A673 (cell line): ENCODE measurements around the gene DTWD2. TPM values are rescaled to one million over a fixed set of nuclear protein-coding genes. Genes with fewer than 3 reads are reported as not detected.
A peak's percentile ranks its signal among the peaks of the same experiment; 100 is the strongest.

ENCODE experiments used
- BruUV-seq: library from RNA; stranded (reverse); fragments of 400-500 nt; replicated peaks from 2 replicates; lab custom pipeline; 2021; lab: Mats Ljungman, UMichigan
- CTCF ChIA-PET: fragments of 300-600 bp; sonication (Branson Sonifier 250); formaldehyde crosslinking; loops from one replicate; lab custom pipeline; 2022; ENCODE audit warnings: antibody characterized with exemption; lab: Charles Lee
- POLR2A ChIA-PET: fragments of 300-600 bp; sonication (Branson Sonifier 250); formaldehyde crosslinking; loops from one replicate; lab custom pipeline; 2022; ENCODE audit warnings: antibody characterized with exemption; ENCODE audit not compliant: low non-redundant PET; lab: Charles Lee
- DNase-seq: peaks from one replicate; pipeline ENCODE4 v3.0.0-alpha.2; 2015; ENCODE audit warnings: low spot score
- H3K27ac ChIP-seq: fragments of 200-600 bp; sonication (generic); 2 replicates; pipeline ENCODE4 v1.5.1; 2016; ENCODE audit warnings: mixed run types, low read depth, mild to moderate bottlenecking, mixed read lengths, antibody characterized with exemption, low read length; ENCODE audit not compliant: poor library complexity, severe bottlenecking
- H3K27me3 ChIP-seq: fragments of 200-600 bp; sonication (generic); replicated peaks from 2 replicates; pipeline ENCODE4 v1.6.1; 2017; ENCODE audit warnings: mixed run types, low read depth, mild to moderate bottlenecking, mixed read lengths, antibody characterized with exemption, low read length; ENCODE audit not compliant: insufficient read depth, poor library complexity
- H3K36me3 ChIP-seq: fragments of 200-600 bp; sonication (generic); 2 replicates; pipeline ENCODE4 v1.6.1; 2016; ENCODE audit warnings: mixed run types, mild to moderate bottlenecking, mixed read lengths, antibody characterized with exemption, low read length; ENCODE audit not compliant: insufficient read depth, poor library complexity, severe bottlenecking
- H3K4me1 ChIP-seq: fragments of 200-600 bp; sonication (generic); 2 replicates; pipeline ENCODE4 v1.6.1; 2017; ENCODE audit warnings: mixed run types, mild to moderate bottlenecking, mixed read lengths, antibody characterized with exemption, low read length; ENCODE audit not compliant: insufficient read depth, poor library complexity, severe bottlenecking
- H3K4me3 ChIP-seq: fragments of 200-600 bp; sonication (generic); 2 replicates; pipeline ENCODE4 v1.5.1; 2016; ENCODE audit warnings: low read depth, mixed run types, mild to moderate bottlenecking, mixed read lengths, low read length; ENCODE audit not compliant: poor library complexity, severe bottlenecking
- H3K9me3 ChIP-seq: fragments of 200-600 bp; sonication (generic); 2 replicates; pipeline ENCODE4 v1.6.1; 2016; ENCODE audit warnings: mixed run types, low read depth, mild to moderate bottlenecking, mixed read lengths, antibody characterized with exemption, low read length; ENCODE audit not compliant: poor library complexity, severe bottlenecking
- EZH2 ChIP-seq: fragments of 200-600 bp; sonication (generic); IDR thresholded peaks from 2 replicates; pipeline ENCODE4 v1.6.1; 2017; ENCODE audit warnings: borderline replicate concordance, low read depth, mild to moderate bottlenecking, mixed read lengths, antibody characterized with exemption, low read length; ENCODE audit not compliant: poor library complexity, severe bottlenecking
- intact Hi-C: fragments of 100-400 bp; cut with micrococcal nuclease; formaldehyde crosslinking; loops from one replicate; pipeline ENCODE4 v1.10.0; 2022; ENCODE audit not compliant: unreplicated experiment
- total RNA-seq: library from RNA; stranded (reverse); gene quantifications from 2 replicates; pipeline ENCODE4 v1.2.3, GENCODE V29; 2021
- TF ChIP-seq, protein P1 (sequence below): fragments of 300-800, 200-600 bp; sonication (generic); conservative IDR thresholded peaks from 2 replicates; pipeline ENCODE4 v1.5.1; 2017; ENCODE audit warnings: low read depth, mild to moderate bottlenecking, antibody characterized with exemption, low read length, moderate library complexity, mixed read lengths

The DTWD2 gene
- total RNA-seq, 1 experiment from 2014 or later = 12.1 TPM

DNA sequence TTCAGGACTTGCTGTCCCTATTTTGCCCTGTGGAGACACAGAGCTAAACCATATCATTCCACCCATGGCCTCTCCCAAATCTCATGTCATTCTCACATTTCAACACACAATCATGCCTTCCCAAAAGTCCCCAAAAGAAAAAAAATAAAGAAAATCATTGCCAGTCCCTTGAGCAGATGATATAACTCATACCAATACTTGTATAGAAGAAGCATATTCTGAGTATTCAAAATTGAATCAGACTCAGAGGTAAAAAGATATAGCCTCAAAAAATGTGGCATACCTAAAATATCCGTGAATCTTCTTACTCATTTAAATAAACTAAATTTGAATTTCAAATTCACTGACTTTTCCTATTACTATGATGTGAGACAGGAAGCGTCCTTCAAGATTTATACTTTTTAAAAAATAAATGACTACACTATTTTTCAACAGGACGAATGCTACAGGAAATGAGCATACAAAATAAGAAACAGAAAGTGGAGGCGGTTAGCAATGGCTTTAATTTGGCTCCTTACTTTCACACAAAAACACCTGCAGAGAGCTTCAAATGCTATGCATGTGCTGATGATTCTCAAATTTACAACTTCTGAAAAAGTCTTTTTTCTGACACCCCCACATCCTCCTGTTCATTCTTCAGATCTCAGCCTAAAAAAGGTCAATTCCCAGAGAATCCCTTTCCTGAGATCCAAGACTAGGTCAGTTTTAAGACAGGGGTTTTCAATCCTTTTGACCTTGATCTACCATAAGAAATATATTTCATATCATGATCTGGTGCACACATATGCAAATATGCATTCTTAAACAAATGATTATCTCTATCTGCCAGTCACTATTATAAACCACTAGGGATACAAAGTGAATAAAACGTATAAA lies 42.9 kb upstream of the DTWD2 start:
- H3K27me3 ChIP-seq = no peaks in the 10 kb centered on the region
- TF ChIP-seq, protein P1, sequence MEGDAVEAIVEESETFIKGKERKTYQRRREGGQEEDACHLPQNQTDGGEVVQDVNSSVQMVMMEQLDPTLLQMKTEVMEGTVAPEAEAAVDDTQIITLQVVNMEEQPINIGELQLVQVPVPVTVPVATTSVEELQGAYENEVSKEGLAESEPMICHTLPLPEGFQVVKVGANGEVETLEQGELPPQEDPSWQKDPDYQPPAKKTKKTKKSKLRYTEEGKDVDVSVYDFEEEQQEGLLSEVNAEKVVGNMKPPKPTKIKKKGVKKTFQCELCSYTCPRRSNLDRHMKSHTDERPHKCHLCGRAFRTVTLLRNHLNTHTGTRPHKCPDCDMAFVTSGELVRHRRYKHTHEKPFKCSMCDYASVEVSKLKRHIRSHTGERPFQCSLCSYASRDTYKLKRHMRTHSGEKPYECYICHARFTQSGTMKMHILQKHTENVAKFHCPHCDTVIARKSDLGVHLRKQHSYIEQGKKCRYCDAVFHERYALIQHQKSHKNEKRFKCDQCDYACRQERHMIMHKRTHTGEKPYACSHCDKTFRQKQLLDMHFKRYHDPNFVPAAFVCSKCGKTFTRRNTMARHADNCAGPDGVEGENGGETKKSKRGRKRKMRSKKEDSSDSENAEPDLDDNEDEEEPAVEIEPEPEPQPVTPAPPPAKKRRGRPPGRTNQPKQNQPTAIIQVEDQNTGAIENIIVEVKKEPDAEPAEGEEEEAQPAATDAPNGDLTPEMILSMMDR = no peak
- no peak for TF ChIP-seq EZH2
- no peaks in the 10 kb centered on the region for H3K9me3 ChIP-seq
- ChIA-PET CTCF (no interaction called here), POLR2A (no interaction called here)
- no TSS peak for BruUV-seq
- H3K4me1 ChIP-seq = peaks cover 22% of the 10 kb centered on the region
- DNase-seq = peak; percentile 17
- intact Hi-C loops = no loop called here
- peak overlapping the region; percentile 6 for H3K27ac ChIP-seq
- no peak overlapping the region for H3K4me3 ChIP-seq
- no peaks in the 10 kb centered on the region for H3K36me3 ChIP-seq

DNA sequence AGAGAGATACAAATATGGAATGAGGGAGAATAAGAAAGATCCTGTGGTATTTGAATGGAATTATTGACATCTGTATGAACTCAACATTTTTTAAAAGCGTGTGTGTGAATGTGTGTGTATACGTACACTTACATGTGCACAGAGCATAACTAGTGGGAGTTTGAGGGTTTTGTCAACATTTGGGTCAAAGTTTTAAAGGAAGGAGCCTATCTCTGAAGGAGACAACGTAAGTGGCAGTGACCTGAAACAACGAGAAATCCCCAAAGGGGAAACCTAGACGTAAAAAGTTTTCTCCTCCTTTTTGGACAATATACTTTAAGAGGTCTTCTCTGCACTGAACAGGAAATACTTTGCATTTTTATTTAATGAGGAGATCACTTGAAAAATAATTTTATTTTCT lies 40.2 kb upstream of the DTWD2 start:
- no peak overlapping the region for H3K27ac ChIP-seq
- CTCF ChIA-PET = interaction anchor here (0.6 kb wide), 1 partner anchor 386 kb away, joined by 3 read pairs; no protein-coding TSS in a partner anchor
- H3K9me3 ChIP-seq = no peaks in the 10 kb centered on the region
- intact Hi-C loops = loop anchor here (10.0 kb wide), 1 partner anchor 226 kb away; no protein-coding TSS in a partner anchor
- BruUV-seq = no TSS peak
- POLR2A ChIA-PET = no interaction called here
- TF ChIP-seq, protein P1 = no peak
- no peak for TF ChIP-seq EZH2
- peak; percentile 30 for DNase-seq
- H3K36me3 ChIP-seq = no peaks in the 10 kb centered on the region
- peaks cover 22% of the 10 kb centered on the region for H3K4me1 ChIP-seq
- no peaks in the 10 kb centered on the region for H3K27me3 ChIP-seq
- no peak overlapping the region for H3K4me3 ChIP-seq

DNA sequence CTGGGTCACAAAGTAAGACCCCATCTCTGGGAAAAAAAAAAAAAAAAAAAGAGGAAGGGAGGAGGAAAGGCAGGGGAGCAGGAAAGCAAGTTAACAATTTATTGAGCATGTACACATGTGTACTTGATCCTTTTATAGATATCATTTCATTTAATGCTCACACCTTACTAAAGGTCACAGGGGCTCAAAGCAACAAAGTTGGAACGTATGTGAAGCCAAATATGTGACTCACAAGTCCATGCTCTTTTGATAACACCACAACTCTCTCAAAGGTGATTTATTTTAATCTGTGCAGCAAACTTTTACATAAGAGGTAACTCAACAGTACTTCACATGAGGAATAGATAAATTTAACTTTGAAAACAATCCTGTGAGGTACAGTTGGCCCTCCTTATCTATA lies 34.4 kb upstream of the DTWD2 start:
- BruUV-seq = no TSS peak
- H3K27me3 ChIP-seq = no peaks in the 10 kb centered on the region
- no peak overlapping the region for H3K27ac ChIP-seq
- H3K9me3 ChIP-seq = no peaks in the 10 kb centered on the region
- ChIA-PET CTCF (interaction anchor here (0.7 to 1.6 kb wide), 2 partner anchors 312 to 1651 kb away, joined by 4 to 8 read pairs; no protein-coding TSS in a partner anchor), POLR2A (no interaction called here)
- H3K36me3 ChIP-seq = no peaks in the 10 kb centered on the region
- no peak for DNase-seq
- no peaks in the 10 kb centered on the region for H3K4me1 ChIP-seq
- TF ChIP-seq EZH2 = no peak
- TF ChIP-seq, protein P1 = no peak
- intact Hi-C loops = loop anchor here (1.0 to 10.0 kb wide), 3 partner anchors 232 to 389 kb away; no protein-coding TSS in a partner anchor
- H3K4me3 ChIP-seq = no peak overlapping the region
